Ascending aorta (tissue), 2 donors: ENCODE data around the gene TAOK2. TPM values are rescaled to one million over a fixed set of nuclear protein-coding genes. Genes with fewer than 3 reads are reported as not detected.
"Not testable (repeated sequence)": the region's sequence is repeated elsewhere in the genome, so short reads cannot be mapped to it uniquely, and the experiment has no call there.

Source experiments
- DNase-seq, 2 donors: peaks; one replicate each; pipeline ENCODE4 v3.0.0-alpha.2; 2019; ENCODE audit warnings: low spot score in 2 of 2
- H3K27ac ChIP-seq, 2 donors: fragments of 200-600 bp; sonication (generic); one replicate each; pipeline ENCODE4 v1.5.1; 2016 to 2017; ENCODE audit warnings: mild to moderate bottlenecking in 1 of 2
- H3K27me3 ChIP-seq: fragments of 200-600 bp; sonication (generic); one replicate; pipeline ENCODE4 v1.5.1; 2017
- H3K36me3 ChIP-seq, 2 donors: fragments of 200-600 bp; sonication (generic); one replicate each; pipeline ENCODE4 v1.5.1; 2016
- H3K4me1 ChIP-seq, 2 donors: fragments of 200-600 bp; sonication (generic); one replicate each; pipeline ENCODE4 v1.5.1; 2016 to 2017; ENCODE audit warnings: mild to moderate bottlenecking in 1 of 2
- H3K4me3 ChIP-seq, 2 donors: fragments of 200-600 bp; sonication (generic); one replicate each; pipeline ENCODE4 v1.5.1; 2016 to 2017; ENCODE audit warnings: mild to moderate bottlenecking in 1 of 2
- H3K9me3 ChIP-seq, 2 donors: fragments of 200-600 bp; sonication (generic); one replicate each; pipeline ENCODE4 v1.5.1; 2016
- CTCF ChIP-seq, 3 experiments: fragments of 200-600 bp in 2 of 3; fragments of 450-650 bp in 1 of 3; sonication (generic) in 2 of 3; IDR thresholded peaks; one replicate each; pipeline ENCODE4 v1.5.1; 2016 to 2019; ENCODE audit warnings: antibody characterized with exemption in 3 of 3, mild to moderate bottlenecking in 1 of 3, moderate library complexity in 1 of 3
- intact Hi-C: fragments of 100-400 bp; cut with DNase I; formaldehyde crosslinking; loops from one replicate; pipeline ENCODE4 v1.15.1; 2023
- total RNA-seq: library from RNA; depleted of rRNA; stranded (reverse); fragments of >200 nt; gene quantifications from one replicate; pipeline ENCODE4 v1.1.0, GENCODE V29; 2016

Gene TAOK2
- total RNA-seq, 1 donor from 2014 or later: 101 TPM

GRCh38 chr16:29927070-29927905, 46.4 kb upstream of the TAOK2 start:
- peak overlapping the region; percentile 91 to 96 for H3K4me3 ChIP-seq
- DNase-seq: no peak
- intact Hi-C loops: loop anchor here (2.0 to 5.0 kb wide), 4 partner anchors 64 to 450 kb away; partner anchors contain the start of genes CDIPT and MAZ
- H3K36me3 ChIP-seq: peaks cover 3 to 6% of the 10 kb centered on the region in 2 donors
- peak overlapping the region; percentile 75 to 80 for H3K27ac ChIP-seq
- H3K4me1 ChIP-seq: peaks cover 11 to 17% of the 10 kb centered on the region in 2 donors
- no peaks in the 10 kb centered on the region for H3K27me3 ChIP-seq
- no peak for TF ChIP-seq CTCF (IDR thresholded peaks at IDR 0.05)
- no peaks in the 10 kb centered on the region for H3K9me3 ChIP-seq

GRCh38 chr16:29931750-29932149, 41.9 kb upstream of the TAOK2 start:
- H3K27ac ChIP-seq, H3K27me3 ChIP-seq, intact Hi-C loops, DNase-seq, H3K4me1 ChIP-seq, H3K4me3 ChIP-seq, H3K36me3 ChIP-seq, H3K9me3 ChIP-seq: not testable (repeated sequence)

- Histone ChIP-seq H3K9me3 (no peaks in the 10 kb centered on the region), H3K4me1 (no peaks in the 10 kb centered on the region), H3K4me3 (no peak overlapping the region), H3K36me3 (no peaks in the 10 kb centered on the region), H3K27me3 (no peaks in the 10 kb centered on the region), H3K27ac (no peak overlapping the region)
- TF ChIP-seq CTCF (IDR thresholded peaks at IDR 0.05): no peak
- no peak for DNase-seq
- intact Hi-C loops: no loop called here
These were observed 33.0 kb upstream of the TAOK2 start for GRCh38 chr16:29940656-29941055.

- no peak for TF ChIP-seq CTCF (IDR thresholded peaks at IDR 0.05)
- Histone ChIP-seq H3K27me3 (no peaks in the 10 kb centered on the region), H3K9me3 (no peaks in the 10 kb centered on the region), H3K27ac (no peak overlapping the region), H3K36me3 (no peaks in the 10 kb centered on the region), H3K4me3 (no peak overlapping the region), H3K4me1 (no peaks in the 10 kb centered on the region)
- intact Hi-C loops: no loop called here
- no peak for DNase-seq
These were observed 29.5 kb upstream of the TAOK2 start for GRCh38 chr16:29943846-29944799.

- TF ChIP-seq CTCF (IDR thresholded peaks at IDR 0.05): no peak
These were observed 25.8 kb upstream of the TAOK2 start for GRCh38 chr16:29947897-29948296.

More at GRCh38 chr16:29947897-29948296, 25.8 kb upstream of the TAOK2 start:
- no peaks in the 10 kb centered on the region for H3K36me3 ChIP-seq
- intact Hi-C loops: no loop called here
- H3K4me1 ChIP-seq: no peaks in the 10 kb centered on the region
- H3K9me3 ChIP-seq: no peaks in the 10 kb centered on the region
- H3K4me3 ChIP-seq: no peak overlapping the region
- H3K27ac ChIP-seq: no peak overlapping the region
- H3K27me3 ChIP-seq: no peaks in the 10 kb centered on the region
- no peak for DNase-seq
